HG03378 (cell line): ENCODE measurements around the gene DNMT3B.

Experiments used
- ATAC-seq: cut with Tn5 transposase; IDR thresholded peaks from one replicate; pipeline ENCODE4 v1.9.1; 2021; ENCODE audit warnings: mild to moderate bottlenecking, moderate library complexity; ENCODE audit not compliant: unreplicated experiment

Gene DNMT3B

DNA sequence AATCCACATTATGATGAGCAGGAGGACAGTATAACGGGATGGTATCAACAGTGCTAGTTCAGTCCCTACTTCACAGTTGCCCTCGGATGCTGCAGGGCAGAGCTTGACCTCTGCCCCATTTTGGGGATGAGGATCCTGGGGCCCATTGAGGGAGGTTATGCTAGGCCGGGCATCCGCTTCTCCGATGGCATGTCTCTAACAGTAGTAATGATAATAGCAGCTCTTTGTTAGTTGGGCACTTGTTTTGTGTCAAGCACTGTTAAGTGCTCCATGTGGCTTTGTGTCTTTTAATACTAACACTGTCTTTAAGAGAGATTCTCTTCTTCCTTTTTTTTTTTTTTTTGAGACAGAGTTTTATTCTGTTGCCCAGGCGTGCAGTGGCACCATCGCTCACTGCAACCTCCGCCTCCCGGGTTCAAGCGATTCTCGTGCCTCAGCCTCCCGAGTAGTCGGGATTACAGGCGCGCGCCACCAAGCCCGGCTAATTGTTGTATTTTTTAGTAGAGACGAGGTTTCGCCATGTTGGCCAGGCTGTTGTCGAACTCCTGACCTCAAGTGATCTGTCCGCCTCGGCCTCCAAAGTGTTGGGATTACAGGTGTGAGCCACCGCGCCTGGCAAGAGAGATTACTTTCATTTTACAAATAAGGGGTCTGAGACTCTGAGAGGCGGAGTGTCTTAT lies 58.7 kb downstream of the DNMT3B start:
- ATAC-seq: no peak

DNA sequence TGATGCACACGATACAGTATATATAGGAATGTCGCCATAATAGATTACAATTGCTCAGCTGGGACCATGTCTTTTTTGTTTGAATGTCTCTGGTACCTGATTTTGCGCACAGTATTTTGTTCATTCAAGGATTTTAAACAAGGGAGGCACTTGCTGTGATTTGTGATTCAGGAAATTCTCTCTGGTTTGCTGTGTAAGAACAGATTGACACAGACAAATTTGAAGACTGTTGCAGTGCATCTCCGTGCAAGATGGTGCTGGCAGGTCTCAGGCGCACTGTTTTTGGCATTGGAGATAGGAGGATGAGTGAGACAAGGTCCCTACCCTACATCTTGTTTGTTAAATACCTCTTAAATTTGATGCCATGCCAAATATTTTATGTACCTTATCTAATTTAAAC lies 60.0 kb downstream of the DNMT3B start:
- no peak for ATAC-seq

DNA sequence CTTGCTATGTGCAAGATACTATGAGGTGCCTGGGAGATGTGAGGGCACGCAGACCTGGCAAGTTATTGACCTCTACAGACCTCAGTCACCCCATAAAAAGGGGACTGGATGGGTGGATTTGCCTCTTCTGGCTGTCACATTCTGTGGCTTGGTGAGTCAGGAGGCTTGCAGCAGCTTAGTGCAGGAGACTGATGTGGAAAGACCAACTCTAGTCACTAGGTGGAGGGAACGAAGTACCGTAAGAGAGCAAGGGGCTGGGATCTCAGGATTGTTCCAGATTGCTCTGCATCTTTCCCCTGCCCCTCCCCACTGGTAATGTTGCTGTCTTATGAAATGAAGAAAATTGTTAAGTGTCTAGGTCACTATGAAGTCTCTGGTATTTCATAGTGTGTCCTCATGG lies 60.9 kb downstream of the DNMT3B start:
- no peak for ATAC-seq

DNA sequence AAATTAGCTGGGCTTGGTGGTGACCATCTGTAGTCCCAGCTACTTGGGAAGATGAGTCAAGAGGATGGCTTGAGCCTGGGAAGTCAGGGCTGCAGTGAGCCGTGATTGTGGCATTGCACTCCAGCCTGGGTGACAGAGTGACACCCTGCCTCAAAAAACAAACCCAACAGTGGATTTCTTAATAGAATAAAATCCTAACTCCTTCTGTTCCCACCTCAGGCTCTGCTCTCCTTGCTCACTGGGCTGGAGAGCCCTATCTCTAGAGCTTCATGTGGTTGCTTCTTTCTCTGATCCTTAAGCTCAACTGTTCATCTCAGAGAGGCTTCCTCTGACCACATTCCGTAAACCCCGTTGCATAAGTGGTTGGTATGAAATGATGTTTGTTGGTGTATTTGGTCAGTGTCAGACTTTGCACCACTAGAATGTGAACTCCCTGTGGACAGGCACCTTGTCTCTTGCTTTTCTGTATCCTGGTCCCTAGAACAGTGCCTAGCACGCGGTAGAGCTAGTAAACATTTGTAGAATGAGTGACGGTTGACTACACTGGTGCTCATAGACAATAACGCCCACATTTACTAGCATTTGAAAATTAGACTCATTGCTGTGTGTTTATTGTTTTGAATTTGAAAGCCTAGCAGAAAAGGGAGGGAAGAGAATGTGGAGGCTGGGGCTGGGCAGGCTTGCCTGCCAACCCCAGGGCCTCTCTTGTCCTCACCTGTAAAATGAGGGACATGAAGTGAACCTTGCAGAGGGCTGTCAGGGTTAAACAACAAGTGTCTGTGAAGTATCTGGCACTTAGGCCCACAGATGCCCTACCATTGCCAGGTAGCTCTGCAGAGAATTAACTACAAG lies 61.8 kb downstream of the DNMT3B start:
- no peak for ATAC-seq

DNA sequence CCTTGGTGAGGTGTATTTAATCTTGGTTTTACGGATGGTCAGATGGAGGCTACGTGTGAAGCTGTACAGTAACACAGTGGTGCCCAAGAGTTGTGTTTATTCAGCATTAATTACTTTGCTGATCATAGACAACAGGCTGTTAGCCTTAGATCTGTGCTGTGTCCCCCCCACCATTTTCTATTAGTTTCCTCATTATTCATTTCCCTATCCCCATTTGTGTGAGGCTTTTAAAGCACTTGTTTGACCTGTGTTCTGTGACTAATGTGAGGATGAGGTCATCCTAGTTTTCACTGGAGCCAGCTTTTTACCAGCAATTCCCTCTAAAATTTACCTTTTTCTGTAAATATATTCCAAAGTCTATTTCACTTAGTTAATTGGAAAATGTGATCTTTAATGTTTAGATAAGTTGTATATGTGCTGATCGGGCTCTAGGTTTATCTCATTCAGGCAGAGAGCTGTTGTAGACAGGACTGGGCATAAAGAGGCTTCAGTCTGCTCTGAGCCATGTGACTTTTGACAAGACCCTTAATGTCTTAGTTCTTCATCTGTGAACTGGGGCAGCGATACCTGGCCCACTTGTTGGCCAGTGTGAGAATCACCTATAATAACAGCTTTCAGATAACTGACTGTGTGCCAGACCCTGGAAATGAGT lies 66.0 kb downstream of the DNMT3B start:
- ATAC-seq: no peak

DNA sequence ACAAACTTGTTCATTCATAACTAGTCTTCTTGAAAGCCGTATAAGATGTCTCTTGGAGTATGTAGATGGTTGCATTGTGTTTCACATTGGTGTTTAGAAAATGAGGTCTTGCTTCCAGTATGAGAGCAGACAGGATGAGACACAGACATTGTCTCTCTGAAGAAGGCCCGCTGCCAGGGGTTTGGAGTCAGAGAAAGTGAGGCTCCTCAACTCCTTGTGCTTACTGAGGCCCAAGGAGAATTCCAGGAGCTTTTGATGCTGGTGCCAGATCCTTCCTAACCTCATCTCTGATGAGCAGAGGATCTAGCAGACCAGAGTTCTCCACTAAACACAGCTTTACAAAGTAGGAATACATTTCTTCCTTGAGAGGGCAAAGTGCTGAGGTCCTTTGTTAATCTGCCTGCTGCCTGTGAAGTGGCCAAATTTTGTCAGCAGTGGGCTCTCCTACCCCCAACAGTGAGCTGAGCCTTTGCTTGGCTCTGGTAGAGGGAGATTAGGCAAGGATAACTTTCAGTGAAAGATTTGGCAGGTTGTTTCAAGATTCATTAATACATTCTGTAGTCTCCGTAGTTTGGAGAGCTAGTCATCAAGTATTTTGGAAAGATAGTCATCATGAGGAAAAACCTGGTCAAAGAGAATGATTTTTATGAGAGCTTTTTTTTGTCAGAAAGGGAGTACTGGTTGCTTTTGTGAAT lies 67.3 kb downstream of the DNMT3B start:
- no peak for ATAC-seq

DNA sequence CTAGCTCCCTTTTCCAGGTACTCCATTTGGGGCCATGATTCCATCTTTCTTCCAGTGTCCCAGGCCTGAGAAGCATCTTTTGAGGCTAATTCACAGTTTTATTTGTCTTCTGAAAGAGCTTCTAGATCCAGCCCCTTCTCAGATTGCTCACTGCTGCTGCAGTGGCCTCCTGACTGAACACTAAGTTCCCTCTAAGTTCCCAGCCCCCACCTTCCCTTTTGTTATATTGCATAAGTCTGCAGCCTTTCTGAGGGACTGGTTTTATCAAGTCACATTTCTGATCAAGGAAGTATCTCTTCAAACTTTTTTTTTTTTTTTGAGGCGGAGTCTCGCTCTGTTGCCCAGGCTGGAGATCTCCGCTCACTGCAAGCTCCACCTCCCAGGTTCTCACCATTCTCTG lies 68.3 kb downstream of the DNMT3B start:
- ATAC-seq: no peak

DNA sequence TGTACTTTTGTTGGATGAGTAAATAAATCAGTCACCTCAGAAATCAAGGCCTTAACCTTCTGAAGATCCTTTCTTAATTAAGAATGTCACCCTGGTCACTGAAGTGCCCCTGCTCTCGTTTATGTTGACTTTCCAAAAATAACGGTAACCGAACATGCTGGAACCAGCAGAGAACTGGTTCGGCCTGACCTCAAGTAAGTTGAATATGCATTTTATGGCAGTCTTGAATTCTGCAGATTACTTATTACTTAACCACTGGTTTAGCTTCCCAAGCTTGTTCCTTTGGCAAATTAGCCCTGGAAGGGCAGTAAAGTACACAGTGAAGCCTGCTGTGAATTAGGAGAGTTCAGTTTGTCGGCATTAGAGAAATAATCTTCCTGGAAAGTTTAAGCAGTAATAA lies 69.8 kb downstream of the DNMT3B start:
- no peak for ATAC-seq

DNA sequence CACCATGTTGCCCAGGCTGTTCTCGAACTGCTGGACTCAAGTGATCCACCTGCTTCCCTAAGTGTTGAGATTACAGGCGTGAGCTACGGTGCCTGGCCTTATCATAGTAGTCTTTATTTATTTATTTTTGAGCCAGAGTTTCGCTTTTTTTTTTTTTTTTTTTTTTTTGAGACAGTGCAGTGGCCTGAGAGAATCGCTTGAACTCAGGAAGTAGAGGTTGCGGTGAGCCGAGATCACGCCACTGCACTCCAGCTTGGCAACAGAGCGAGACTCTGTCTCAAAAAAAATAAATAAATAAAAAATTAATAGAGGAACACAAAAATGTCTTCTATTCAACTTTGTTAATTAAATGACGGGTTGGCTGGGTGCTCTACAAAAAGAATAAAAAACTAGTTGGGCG lies 70.5 kb downstream of the DNMT3B start:
- no peak for ATAC-seq

DNA sequence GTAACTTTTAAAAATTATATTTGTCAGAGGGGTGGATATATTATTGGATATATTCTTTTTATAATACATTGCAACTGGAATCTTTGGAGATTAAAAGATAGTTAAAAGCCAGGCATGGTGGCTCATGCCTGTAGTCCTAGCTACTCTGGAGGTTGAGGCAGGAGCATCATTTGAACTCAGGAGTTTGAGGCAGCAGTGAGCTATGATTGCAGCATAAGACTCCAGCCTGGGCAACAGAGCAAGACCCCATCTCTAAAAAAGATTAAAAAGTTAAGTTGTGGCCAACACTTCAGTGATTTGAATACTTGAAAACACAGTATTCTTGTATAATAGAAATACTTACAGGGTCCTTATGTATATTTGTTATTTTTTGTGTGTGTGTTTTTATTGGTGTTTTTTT lies 72.8 kb downstream of the DNMT3B start:
- ATAC-seq: no peak

DNA sequence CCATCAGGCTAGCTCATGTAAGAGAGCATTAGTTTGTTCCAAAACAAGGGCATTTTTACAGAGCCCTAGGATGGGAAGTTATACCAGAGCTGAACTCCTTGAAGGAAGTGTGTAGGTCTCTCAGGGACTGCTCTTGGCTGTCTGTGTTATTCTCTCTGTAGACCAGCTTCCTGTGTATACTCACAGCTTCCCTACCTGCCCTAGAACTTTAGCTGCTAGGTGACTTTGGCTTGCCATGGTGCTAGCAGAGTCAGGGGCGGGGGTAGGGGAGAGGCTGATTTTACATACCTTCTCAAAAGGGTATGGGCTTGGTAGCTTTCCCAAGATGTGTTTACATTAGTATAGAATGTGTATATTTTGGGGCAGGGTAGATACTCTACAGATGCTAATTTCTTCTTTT lies 75.0 kb downstream of the DNMT3B start:
- ATAC-seq: no peak

DNA sequence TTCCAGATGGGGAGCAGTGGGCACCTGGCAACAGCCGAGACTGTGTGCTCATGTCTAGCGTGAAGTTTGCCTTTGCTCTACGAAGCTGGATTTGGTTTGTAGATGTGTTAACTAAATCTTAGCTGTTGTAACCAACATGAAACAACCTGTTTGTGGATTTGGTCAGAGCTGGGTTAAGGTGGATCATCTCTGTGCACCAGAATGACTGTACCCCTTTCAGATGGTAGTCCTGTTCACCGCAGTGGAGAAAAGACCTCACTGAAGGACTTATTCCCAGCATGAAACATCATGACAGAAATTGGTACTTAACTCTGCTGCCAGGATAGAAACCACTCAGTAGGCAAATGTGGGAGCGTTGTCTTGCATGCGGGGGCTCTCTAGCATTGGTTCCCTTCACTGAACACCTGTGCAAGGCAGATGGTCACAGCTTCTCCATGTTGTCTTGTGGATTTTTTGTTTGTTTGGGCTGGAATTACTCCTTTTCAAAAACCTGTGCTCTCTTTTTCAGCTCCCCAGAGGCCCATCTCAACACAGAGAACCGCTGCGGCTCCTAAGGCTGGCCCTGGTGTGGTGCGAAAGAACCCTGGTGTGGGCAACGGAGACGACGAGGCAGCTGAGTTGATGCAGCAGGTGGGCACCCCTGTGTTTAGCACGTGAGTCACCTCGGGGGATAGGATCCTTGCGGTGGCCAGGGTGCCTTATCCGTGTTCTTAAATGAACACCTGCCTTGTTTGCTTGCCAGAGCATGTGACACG lies 77.2 kb downstream of the DNMT3B start:
- ATAC-seq: no peak

DNA sequence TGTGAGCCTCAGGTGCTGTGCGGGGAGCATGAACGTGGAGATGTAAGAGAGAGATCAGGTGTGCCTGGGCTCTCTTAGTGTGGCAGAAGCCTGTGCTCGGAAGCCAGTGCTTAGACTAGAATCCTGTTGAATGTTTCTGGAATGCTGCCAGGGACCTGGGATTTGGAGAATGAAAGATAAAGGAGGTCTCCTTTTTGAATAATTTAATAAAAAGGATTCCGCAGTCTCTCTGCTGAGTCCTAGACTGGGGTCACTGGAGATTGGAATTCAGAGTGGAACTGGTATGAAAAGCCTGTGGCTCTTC lies 77.7 kb downstream of the DNMT3B start:
- no peak for ATAC-seq

DNA sequence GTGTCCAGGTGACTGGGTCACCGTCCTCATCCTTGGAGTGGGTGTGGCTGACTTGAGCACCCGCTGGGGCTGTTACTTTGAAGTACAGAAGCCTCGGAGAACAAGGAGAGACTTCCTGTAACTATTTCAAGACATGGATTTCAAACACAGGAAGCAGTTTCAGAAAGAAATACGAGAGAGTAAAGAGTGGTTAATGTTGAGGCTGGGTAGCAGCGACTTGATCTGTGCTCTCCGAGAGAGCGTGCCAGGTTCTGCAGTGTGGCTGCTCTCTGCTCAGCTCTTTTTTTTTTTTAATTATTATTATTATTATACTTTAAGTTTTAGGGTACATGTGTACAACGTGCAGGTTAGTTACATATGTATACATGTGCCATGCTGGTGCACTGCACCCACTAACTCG lies 79.0 kb downstream of the DNMT3B start:
- ATAC-seq: no peak

DNA sequence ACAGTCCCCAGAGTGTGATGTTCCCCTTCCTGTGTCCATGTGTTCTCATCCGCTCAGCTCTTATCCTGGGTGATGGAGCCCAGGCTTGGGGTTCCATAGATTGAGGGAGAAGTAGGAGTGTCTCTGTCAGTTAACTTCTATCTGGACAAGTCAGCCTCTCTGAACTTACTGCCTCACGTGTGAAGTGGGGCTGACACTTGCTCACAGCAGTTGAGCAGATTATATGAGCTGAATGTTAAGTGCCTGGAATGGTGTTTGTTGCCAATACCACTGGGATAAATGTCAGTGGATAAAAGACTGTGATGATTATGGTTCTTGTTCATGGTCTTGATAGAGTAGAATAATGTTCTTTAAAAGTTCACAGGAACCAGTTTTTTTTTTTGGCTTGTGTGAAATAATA lies 79.4 kb downstream of the DNMT3B start:
- ATAC-seq: no peak

DNA sequence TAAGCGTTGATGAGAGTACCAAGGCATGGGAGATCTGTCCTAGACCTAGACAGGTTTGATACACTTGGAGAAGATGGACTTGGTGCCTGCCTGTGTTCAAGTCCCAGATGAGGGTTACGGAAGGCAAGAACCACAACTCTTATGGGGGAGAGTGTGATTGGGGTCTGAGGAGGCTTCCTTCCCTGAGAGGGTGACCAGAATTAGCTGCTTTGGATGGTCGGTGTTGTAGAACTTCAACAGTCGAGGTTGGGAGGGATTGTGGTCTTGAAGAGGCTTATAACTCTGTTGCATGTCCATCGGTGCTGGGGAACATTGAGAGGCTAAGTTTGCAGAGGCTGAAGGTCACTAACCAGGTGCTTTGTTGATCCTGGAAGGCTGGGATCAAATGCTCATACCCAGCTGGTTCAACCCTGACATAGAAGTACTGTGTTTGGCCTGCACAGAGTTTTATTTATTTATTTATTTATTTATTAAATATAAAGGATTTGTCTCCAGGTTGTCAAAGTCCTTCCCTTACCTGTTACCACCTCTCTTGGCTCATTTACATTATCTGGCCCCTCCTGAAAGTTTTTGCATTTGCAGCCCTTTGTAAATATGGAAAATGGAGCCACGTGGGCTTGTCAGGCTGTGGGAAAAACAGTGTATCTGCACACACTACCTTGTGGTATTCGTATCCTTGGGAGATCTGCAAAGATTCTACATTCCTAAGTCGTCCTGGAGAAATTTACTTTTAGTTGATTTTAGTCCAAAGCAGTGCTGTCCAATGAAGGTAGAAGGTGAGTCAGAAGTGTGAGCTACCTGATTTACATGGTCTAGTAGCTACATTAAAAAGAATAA lies 80.7 kb downstream of the DNMT3B start:
- ATAC-seq: no peak

DNA sequence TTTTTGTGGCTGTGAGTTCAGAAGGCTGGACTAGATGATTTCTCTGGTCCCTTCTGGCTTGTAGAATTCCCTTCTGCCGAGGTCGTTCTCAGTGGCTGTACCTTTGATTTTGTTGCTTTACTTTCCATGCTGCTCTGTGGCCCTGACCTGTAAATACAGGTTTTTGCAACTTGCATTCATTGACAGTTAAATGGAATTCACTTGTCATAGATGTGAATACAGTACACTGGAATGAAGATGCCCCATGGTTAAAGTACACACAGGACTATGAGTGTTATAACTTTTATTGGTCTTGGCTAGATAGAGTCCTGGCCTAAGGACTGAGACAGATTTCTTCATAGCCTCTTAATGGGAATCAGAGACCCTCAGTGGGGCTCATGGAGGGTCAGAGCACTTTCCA lies 83.6 kb downstream of the DNMT3B start:
- no peak for ATAC-seq

DNA sequence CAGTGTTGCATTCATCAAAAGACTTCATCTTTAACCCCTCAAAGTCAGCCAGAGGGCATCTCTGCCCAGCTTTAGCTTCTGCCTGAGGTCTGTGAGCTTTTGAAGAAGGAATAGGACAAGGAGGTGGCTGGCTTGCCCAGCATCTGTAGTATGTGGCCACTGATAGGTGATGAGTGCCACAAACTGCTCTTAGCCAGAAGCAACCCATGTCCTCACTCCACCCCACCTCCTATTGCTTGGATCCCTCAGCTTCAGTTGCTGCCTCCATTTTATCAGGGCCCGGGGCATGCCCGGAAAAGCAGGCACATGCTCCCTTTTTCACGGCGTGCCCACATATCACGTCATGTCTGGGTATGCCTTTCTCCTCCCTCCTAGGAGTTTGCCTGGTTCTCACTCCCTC lies 84.7 kb downstream of the DNMT3B start:
- ATAC-seq: no peak

DNA sequence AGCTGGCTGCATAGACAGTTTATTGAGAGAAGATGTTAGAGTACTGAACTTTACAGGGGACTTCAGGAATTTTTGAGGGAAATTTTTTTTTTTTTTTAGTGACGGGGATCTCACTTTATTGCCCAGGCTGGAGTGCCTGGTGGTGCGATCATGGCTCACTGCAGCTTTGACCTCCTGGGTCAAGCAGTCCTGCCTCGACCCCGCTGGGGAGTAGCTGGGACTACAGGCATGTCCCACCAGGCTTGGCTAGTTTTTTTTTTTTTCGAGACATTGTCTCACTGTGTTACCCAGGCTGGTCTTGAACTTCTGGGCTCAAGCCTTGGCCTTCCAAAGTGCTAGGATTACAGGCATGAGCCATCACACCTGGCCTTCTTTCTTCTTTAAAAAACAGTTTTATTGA lies 85.8 kb downstream of the DNMT3B start:
- no peak for ATAC-seq

DNA sequence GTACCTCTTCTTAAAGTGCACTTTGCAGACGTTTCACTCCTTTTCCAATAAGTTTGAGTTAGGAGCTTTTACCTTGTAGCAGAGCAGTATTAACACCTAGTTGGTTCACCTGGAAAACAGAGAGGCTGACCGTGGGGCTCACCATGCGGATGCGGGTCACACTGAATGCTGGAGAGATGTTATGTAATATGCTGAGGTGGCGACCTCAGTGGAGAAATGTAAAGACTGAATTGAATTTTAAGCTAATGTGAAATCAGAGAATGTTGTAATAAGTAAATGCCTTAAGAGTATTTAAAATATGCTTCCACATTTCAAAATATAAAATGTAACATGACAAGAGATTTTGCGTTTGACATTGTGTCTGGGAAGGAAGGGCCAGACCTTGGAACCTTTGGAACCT lies 86.7 kb downstream of the DNMT3B start:
- no peak for ATAC-seq
